HG03432 (cell line): Measurements from ENCODE around the gene INPP4B.

Experiments
- ATAC-seq: cut with Tn5 transposase; IDR thresholded peaks from one replicate; pipeline ENCODE4 v1.9.1; 2021; ENCODE audit warnings: mild to moderate bottlenecking, moderate library complexity; ENCODE audit not compliant: unreplicated experiment

INPP4B gene

GRCh38 chr4:142396279-142396678, 449.8 kb downstream of the INPP4B start:
- ATAC-seq: no peak

GRCh38 chr4:142393127-142393526, 453.0 kb downstream of the INPP4B start:
- no peak for ATAC-seq

- no peak for ATAC-seq
Observed at GRCh38 chr4:142386856-142387255, 459.2 kb downstream of the INPP4B start.

GRCh38 chr4:142386449-142386848, 459.7 kb downstream of the INPP4B start:
- no peak for ATAC-seq

GRCh38 chr4:142383800-142384470, 462.2 kb downstream of the INPP4B start:
- no peak for ATAC-seq

GRCh38 chr4:142383354-142383753, 462.7 kb downstream of the INPP4B start:
- no peak for ATAC-seq

- ATAC-seq: no peak
Observed at GRCh38 chr4:142380052-142380602, 466.0 kb downstream of the INPP4B start.

GRCh38 chr4:142379277-142380051, 466.6 kb downstream of the INPP4B start:
- no peak for ATAC-seq

GRCh38 chr4:142378179-142378578, 467.9 kb downstream of the INPP4B start:
- ATAC-seq: no peak

- ATAC-seq: peak; percentile 62
Observed at GRCh38 chr4:142377342-142378091, 468.6 kb downstream of the INPP4B start.

GRCh38 chr4:142376204-142376603, 469.9 kb downstream of the INPP4B start:
- ATAC-seq: no peak

GRCh38 chr4:142373610-142374009, 472.5 kb downstream of the INPP4B start:
- no peak for ATAC-seq

GRCh38 chr4:142372530-142373260, 473.4 kb downstream of the INPP4B start:
- no peak for ATAC-seq

- no peak for ATAC-seq
Observed at GRCh38 chr4:142369141-142369540, 477.0 kb downstream of the INPP4B start.

GRCh38 chr4:142367418-142368180, 478.5 kb downstream of the INPP4B start:
- no peak for ATAC-seq

- ATAC-seq: no peak
Observed at GRCh38 chr4:142366769-142367181, 479.3 kb downstream of the INPP4B start.

- no peak for ATAC-seq
Observed at GRCh38 chr4:142365391-142365790, 480.7 kb downstream of the INPP4B start.

GRCh38 chr4:142363686-142364085, 482.4 kb downstream of the INPP4B start:
- no peak for ATAC-seq

- ATAC-seq: no peak
Observed at GRCh38 chr4:142361981-142362380, 484.1 kb downstream of the INPP4B start.

- no peak for ATAC-seq
Observed at GRCh38 chr4:142360657-142361056, 485.4 kb downstream of the INPP4B start.
